ENCODE results near the gene KDM1B.
"Not testable (repeated sequence)": the region's sequence is repeated elsewhere in the genome, so short reads cannot be mapped to it uniquely, and the experiment has no call there.

KDM1B gene

GRCh38 chr6:18153311-18153703 lies 1.9 kb upstream of the KDM1B start:
- DNase-seq = no peak

GRCh38 chr6:18154507-18155149 lies 594 bp upstream of the KDM1B start, which contains the start of gene TPMT:
Gene TPMT (minus strand): TSS chr6:18155077. CDS start chr6:18149127, 5,950 bp downstream.
- DNase-seq = peak; percentile 86 to 96

- DNase-seq = peak; percentile 41 to 63
Observed at GRCh38 chr6:18155864-18156421, 721 bp downstream of the KDM1B start.

- DNase-seq = no peak
Observed at GRCh38 chr6:18160911-18161310, 5.7 kb downstream of the KDM1B start.

- DNase-seq = no peak
Observed at GRCh38 chr6:18161431-18161830, 6.2 kb downstream of the KDM1B start.

GRCh38 chr6:18162401-18162800 lies 7.2 kb downstream of the KDM1B start:
- DNase-seq = no peak

- DNase-seq = no peak
Observed at GRCh38 chr6:18165751-18166150, 10.5 kb downstream of the KDM1B start.

GRCh38 chr6:18166312-18167036 lies 11.3 kb downstream of the KDM1B start:
- no peak for DNase-seq

GRCh38 chr6:18168264-18168663 lies 13.0 kb downstream of the KDM1B start:
- DNase-seq = no peak

- DNase-seq = no peak
Observed at GRCh38 chr6:18171871-18172270, 16.6 kb downstream of the KDM1B start.

GRCh38 chr6:18176198-18176597 lies 21.0 kb downstream of the KDM1B start:
- DNase-seq = not testable (repeated sequence)

GRCh38 chr6:18177286-18177965 lies 22.2 kb downstream of the KDM1B start:
- DNase-seq = no peak

- no peak for DNase-seq
Observed at GRCh38 chr6:18178960-18179615, 23.9 kb downstream of the KDM1B start.

- DNase-seq = no peak
Observed at GRCh38 chr6:18179770-18180356, 24.6 kb downstream of the KDM1B start.

GRCh38 chr6:18182568-18182967 lies 27.3 kb downstream of the KDM1B start:
- no peak for DNase-seq

- no peak for DNase-seq
Observed at GRCh38 chr6:18183766-18184165, 28.5 kb downstream of the KDM1B start.

GRCh38 chr6:18185624-18186023 lies 30.4 kb downstream of the KDM1B start:
- no peak for DNase-seq

- no peak for DNase-seq
Observed at GRCh38 chr6:18186033-18186432, 30.8 kb downstream of the KDM1B start.

GRCh38 chr6:18186540-18187250 lies 31.5 kb downstream of the KDM1B start:
- DNase-seq = no peak

- no peak for DNase-seq
Observed at GRCh38 chr6:18187701-18188100, 32.5 kb downstream of the KDM1B start.

GRCh38 chr6:18189196-18189595 lies 34.0 kb downstream of the KDM1B start:
- DNase-seq = no peak

GRCh38 chr6:18192026-18192425 lies 36.8 kb downstream of the KDM1B start:
- no peak for DNase-seq

Data from SW 1271 (cell line).